HCT116 (cell line): Measurements from ENCODE around the gene FAIM2.

ENCODE experiments used
- CBX3 ChIP-seq: IDR thresholded peaks from 2 replicates; pipeline ENCODE4 v1.6.1; 2012; ENCODE audit warnings: low read depth
- CTCF ChIP-seq, 3 experiments: fragments of 200-600 bp in 1 of 3; sonication (generic) in 1 of 3; IDR thresholded peaks in 2 of 3; conservative IDR thresholded peaks in 1 of 3; 2 replicates each; pipeline ENCODE4 v1.5.1; 2012 to 2017; ENCODE audit warnings: low read depth in 2 of 3, low read length in 2 of 3, antibody characterized with exemption in 1 of 3, borderline replicate concordance in 1 of 3, control low read depth in 1 of 3, mild to moderate bottlenecking in 1 of 3, mixed read lengths in 1 of 3, mixed run types in 1 of 3, moderate library complexity in 1 of 3; ENCODE audit not compliant: insufficient read depth in 1 of 3
- EZH2 ChIP-seq: fragments of 200-600 bp; sonication (generic); IDR thresholded peaks from 2 replicates; pipeline ENCODE4 v1.6.1; 2017; ENCODE audit warnings: antibody characterized with exemption, mixed run types
- EZH2phosphoT487 ChIP-seq: fragments of 200-600 bp; IDR thresholded peaks from 2 replicates; pipeline ENCODE4 v1.6.1; 2018; ENCODE audit warnings: antibody characterized with exemption, borderline replicate concordance
- POLR2A ChIP-seq: IDR thresholded peaks from 2 replicates; pipeline ENCODE4 v1.7.0; 2011; ENCODE audit warnings: borderline replicate concordance; ENCODE audit not compliant: insufficient read depth, insufficient read length; ENCODE audit errors: extremely low read depth
- POLR2AphosphoS5 ChIP-seq: IDR thresholded peaks from 2 replicates; pipeline ENCODE4 v1.6.1; 2011; ENCODE audit warnings: mild to moderate bottlenecking, low read depth, low read length, moderate library complexity
- REST ChIP-seq: IDR thresholded peaks from 2 replicates; pipeline ENCODE4 v1.6.1; 2012; ENCODE audit warnings: low read depth
- SRF ChIP-seq: IDR thresholded peaks from 2 replicates; pipeline ENCODE4 v1.6.1; 2012; ENCODE audit warnings: low read depth

- TF ChIP-seq EZH2phosphoT487 (no peak), EZH2 (no peak), POLR2A (no peak), CTCF (IDR thresholded peaks at IDR 0.05 in 2 of 3, conservative IDR thresholded peaks at IDR 0.05 in 1 of 3; ENCODE audit: borderline replicate concordance in 1 of 3, insufficient read depth in 1 of 3, low read depth in 2 of 3, low read length in 2 of 3) (no peak), SRF (no peak), REST (no peak), POLR2AphosphoS5 (no peak), CBX3 (no peak)
Measured at GRCh38 chr12:49939307-49939706, 35.6 kb upstream of the FAIM2 start.
